ENCODE results near the gene C1S. TPM values are rescaled to one million over a fixed set of nuclear protein-coding genes. Genes with fewer than 3 reads are reported as not detected.
A peak's percentile ranks its signal among the peaks of the same experiment; 100 is the strongest.

The C1S gene
- total RNA-seq, 2 experiments from 2014 or later: 1.7 TPM

DNA sequence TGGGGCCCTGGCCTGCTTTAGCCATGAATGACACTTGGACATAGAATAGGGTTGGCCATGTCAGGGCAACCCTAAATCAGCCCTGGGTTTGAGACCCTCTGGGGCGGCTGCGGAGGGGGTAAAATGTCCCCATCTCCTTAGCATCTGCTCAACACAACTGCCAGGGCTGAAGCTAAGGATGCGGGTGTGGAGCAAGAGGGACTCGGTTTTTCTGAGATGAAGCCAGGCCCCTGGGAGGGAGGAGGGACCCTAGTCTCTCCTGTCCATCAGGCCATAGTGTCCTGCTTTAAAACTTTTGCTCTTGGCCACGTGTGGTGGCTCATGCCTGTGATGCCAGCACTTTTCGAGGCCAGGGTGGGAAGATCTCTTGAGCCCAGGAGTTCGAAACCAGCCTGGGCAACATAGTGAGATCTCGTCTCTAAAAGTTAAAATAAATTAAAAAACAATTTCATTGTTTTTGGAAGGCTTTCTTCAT is 32.5 kb downstream of the C1S start:
- H3K27me3 Mint-ChIP-seq: no peaks in the 10 kb centered on the region
- H3K9me3 Mint-ChIP-seq: no peaks in the 10 kb centered on the region
- ATAC-seq: peak; percentile 9
- no peak overlapping the region for H3K27ac Mint-ChIP-seq
- DNase-seq: no peak
- no peaks in the 10 kb centered on the region for H3K36me3 Mint-ChIP-seq (ENCODE audit: low read depth)
- TF ChIP-seq, protein P1, sequence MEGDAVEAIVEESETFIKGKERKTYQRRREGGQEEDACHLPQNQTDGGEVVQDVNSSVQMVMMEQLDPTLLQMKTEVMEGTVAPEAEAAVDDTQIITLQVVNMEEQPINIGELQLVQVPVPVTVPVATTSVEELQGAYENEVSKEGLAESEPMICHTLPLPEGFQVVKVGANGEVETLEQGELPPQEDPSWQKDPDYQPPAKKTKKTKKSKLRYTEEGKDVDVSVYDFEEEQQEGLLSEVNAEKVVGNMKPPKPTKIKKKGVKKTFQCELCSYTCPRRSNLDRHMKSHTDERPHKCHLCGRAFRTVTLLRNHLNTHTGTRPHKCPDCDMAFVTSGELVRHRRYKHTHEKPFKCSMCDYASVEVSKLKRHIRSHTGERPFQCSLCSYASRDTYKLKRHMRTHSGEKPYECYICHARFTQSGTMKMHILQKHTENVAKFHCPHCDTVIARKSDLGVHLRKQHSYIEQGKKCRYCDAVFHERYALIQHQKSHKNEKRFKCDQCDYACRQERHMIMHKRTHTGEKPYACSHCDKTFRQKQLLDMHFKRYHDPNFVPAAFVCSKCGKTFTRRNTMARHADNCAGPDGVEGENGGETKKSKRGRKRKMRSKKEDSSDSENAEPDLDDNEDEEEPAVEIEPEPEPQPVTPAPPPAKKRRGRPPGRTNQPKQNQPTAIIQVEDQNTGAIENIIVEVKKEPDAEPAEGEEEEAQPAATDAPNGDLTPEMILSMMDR (IDR thresholded peaks at IDR 0.05): no peak
- intact Hi-C loops (cut with micrococcal nuclease): no loop called here
- POLR2A ChIA-PET: interaction anchor here (0.8 to 2.4 kb wide), 5 partner anchors 9 to 149 kb away, joined by 3 to 14 read pairs (median 4); partner anchors contain the start of genes C12orf57, C1RL, LPCAT3 and RNU7-1
- H3K4me1 Mint-ChIP-seq (ENCODE audit: low read depth): peaks cover 6% of the 10 kb centered on the region
- CTCF ChIA-PET: interaction anchor here (1.0 to 2.7 kb wide), 6 partner anchors 10 to 94 kb away, joined by 3 to 13 read pairs (median 4); no protein-coding TSS in a partner anchor
- no peak overlapping the region for H3K4me3 Mint-ChIP-seq

DNA sequence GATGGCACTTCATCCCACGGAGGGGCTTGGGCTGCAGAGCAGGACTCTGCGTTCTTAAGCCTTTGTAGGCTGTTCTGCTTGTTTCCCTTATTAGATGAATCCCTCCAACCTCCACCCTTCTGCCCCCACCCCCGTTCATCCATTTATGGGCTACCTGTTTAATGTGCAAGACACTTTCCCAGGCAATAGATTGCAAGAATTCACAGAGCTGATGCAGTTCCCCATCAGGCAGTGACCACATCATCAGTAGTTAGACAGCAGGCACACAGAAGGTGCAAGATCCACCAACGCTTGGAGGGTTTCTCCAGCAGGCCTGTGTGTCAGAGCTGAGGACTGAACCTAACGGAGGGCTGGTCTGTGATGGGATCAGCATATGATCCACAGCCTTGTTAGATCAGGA is 33.0 kb downstream of the C1S start:
- ChIA-PET CTCF (interaction anchor here (1.3 to 2.7 kb wide), 5 partner anchors 9 to 95 kb away, joined by 3 to 13 read pairs (median 6); no protein-coding TSS in a partner anchor), POLR2A (interaction anchor here (0.8 to 2.4 kb wide), 5 partner anchors 9 to 149 kb away, joined by 3 to 14 read pairs (median 4); partner anchors contain the start of genes C12orf57, C1RL, LPCAT3 and RNU7-1)
- Mint-ChIP-seq H3K9me3 (no peaks in the 10 kb centered on the region), H3K27ac (no peak overlapping the region), H3K27me3 (no peaks in the 10 kb centered on the region), H3K4me1 (ENCODE audit: low read depth) (peaks cover 6% of the 10 kb centered on the region), H3K4me3 (no peak overlapping the region), H3K36me3 (ENCODE audit: low read depth) (peaks cover 3% of the 10 kb centered on the region)
- TF ChIP-seq, protein P1 (IDR thresholded peaks at IDR 0.05): no peak
- intact Hi-C loops (cut with micrococcal nuclease): no loop called here
- no peak for DNase-seq
- no peak for ATAC-seq

DNA sequence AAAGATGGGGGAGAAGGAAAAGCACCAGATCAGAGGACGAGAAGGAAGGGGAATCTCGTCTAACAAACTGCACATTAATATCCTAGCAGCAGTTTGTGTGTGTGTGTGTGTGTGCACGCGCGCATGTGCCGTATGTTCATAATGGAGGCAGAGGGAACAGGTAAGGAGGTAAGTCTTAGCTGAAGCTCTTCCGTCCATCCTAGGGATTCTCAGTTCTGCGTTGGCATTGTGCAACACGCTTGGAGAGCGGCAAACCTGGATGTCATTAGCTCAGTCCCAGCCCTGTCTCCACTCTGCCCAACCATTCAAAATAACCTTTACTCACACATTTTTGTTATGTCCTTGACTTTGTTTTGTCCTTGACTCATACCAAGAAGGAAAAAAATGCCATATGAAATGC is 33.4 kb downstream of the C1S start:
- Mint-ChIP-seq H3K9me3 (no peaks in the 10 kb centered on the region), H3K27me3 (no peaks in the 10 kb centered on the region), H3K27ac (no peak overlapping the region), H3K4me1 (ENCODE audit: low read depth) (peaks cover 6% of the 10 kb centered on the region), H3K36me3 (ENCODE audit: low read depth) (peaks cover 4% of the 10 kb centered on the region), H3K4me3 (no peak overlapping the region)
- ATAC-seq: no peak
- intact Hi-C loops (cut with micrococcal nuclease): no loop called here
- POLR2A ChIA-PET: interaction anchor here (1.0 to 2.4 kb wide), 2 partner anchors 76 to 150 kb away, joined by 6 to 14 read pairs; partner anchors contain the start of genes C12orf57, LPCAT3 and RNU7-1
- TF ChIP-seq, protein P1 (IDR thresholded peaks at IDR 0.05): no peak
- no peak for DNase-seq
- CTCF ChIA-PET: interaction anchor here (1.9 to 2.7 kb wide), 3 partner anchors 9 to 23 kb away, joined by 6 to 13 read pairs (median 12); no protein-coding TSS in a partner anchor

DNA sequence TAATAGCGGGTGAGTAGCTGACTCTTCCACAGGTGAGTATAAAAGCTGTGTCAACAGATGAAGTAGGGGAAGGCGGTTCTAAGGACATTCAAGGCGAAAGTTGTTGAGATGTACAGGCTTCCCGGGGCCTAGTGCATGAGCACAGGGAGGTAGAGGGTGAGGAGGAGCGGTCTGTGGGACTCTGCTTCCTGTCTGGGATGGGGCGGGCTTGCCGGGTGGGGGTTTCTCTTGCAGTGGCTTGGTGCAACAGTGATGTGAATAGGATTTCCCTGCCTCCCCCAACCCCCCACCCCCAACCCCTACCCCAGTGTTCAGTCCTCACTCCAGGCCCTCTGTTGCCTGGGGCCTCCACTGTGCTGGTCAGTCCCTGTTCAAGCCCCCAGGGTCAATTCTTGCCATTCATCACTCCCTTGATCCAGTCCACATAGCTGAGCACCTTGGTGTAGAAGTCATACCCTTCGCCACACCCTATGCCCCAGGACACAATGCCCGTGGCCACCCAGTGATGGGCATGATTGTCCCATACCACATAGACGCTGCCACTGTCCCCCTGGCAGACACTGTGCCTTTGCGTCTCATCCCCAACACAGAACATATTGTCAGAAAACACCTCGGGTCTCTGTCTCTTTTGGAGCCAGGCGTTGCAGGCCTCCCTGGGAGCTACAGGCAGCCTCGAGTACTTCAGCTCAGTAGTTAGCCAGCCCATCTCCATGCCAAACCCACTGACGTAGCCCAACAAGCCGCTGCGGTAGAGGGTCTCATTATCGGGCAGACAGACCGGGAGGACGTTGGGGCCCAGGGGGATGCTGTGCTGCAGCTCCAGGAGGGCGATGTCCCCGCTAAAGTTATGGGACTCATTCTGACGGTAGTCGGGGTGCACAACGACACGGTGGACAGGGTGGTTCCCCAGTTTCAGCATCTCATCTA is 35.8 kb downstream of the C1S start:
- peaks cover 4% of the 10 kb centered on the region for H3K36me3 Mint-ChIP-seq (ENCODE audit: low read depth)
- no peaks in the 10 kb centered on the region for H3K9me3 Mint-ChIP-seq
- no peak overlapping the region for H3K27ac Mint-ChIP-seq
- no peaks in the 10 kb centered on the region for H3K27me3 Mint-ChIP-seq
- DNase-seq (no peak), ATAC-seq (no peak)
- ChIA-PET CTCF (interaction anchor here (0.9 to 1.5 kb wide), 5 partner anchors 8 to 189 kb away, joined by 3 to 4 read pairs (median 3); partner anchors contain the start of gene LPCAT3), POLR2A (interaction anchor here (0.5 to 2.1 kb wide), 4 partner anchors 10 to 111 kb away, joined by 3 to 5 read pairs (median 4); no protein-coding TSS in a partner anchor)
- intact Hi-C loops (cut with micrococcal nuclease): no loop called here
- TF ChIP-seq, protein P1 (IDR thresholded peaks at IDR 0.05): no peak
- H3K4me3 Mint-ChIP-seq: no peak overlapping the region
- H3K4me1 Mint-ChIP-seq (ENCODE audit: low read depth): peaks cover 6% of the 10 kb centered on the region
